NT2/D1 (cell line): ENCODE results near the gene FUT7.

Source experiments
- YY1 ChIP-seq: IDR thresholded peaks from 2 replicates; pipeline ENCODE4 v1.6.1; 2011; ENCODE audit not compliant: insufficient read length, insufficient read depth
- ZNF274 ChIP-seq: IDR thresholded peaks from 2 replicates; pipeline ENCODE4 v1.6.1; 2011; ENCODE audit warnings: mild to moderate bottlenecking, low read depth, low read length

DNA sequence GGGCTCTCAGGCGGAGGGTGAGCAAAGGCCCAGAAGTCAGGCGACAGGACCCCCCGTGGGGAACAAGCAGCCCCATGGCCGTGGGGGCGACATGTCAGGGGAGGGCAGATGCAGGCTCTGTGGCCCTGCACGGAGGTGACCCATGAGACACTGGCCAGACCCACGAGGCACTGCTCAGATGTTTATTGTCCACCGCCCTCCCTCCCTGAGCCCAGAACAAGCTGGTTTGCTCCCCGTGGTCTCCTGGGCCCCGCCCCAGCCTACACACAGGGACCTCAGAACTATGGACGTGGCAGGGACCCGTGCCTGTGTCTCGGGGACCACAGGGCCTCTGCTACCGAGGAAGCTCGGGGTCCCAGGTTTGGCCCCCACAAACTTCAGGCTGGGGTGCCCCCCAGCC, 1.9 kb downstream of the FUT7 start:
- TF ChIP-seq YY1 (no peak), ZNF274 (no peak)
